Measurements from ENCODE around the gene SMPD4. TPM values are rescaled to one million over a fixed set of nuclear protein-coding genes. Genes with fewer than 3 reads are reported as not detected.
"Not testable (repeated sequence)": the region's sequence is repeated elsewhere in the genome, so short reads cannot be mapped to it uniquely, and the experiment has no call there.

Gene SMPD4
- total RNA-seq, 1 donor from 2014 or later: 18.1 TPM

GRCh38 chr2:130187268-130187667 lies 5.9 kb upstream of the SMPD4 start:
- no peak for DNase-seq

- no peak for DNase-seq
Measured at GRCh38 chr2:130186391-130186790, 5.0 kb upstream of the SMPD4 start.

- DNase-seq: no peak
Measured at GRCh38 chr2:130185896-130186295, 4.5 kb upstream of the SMPD4 start.

- no peak for DNase-seq
Measured at GRCh38 chr2:130185436-130185835, 4.0 kb upstream of the SMPD4 start.

GRCh38 chr2:130183512-130184373 lies 2.3 kb upstream of the SMPD4 start:
- DNase-seq: no peak

GRCh38 chr2:130182826-130183511 lies 1.6 kb upstream of the SMPD4 start:
- not testable (repeated sequence) for DNase-seq

GRCh38 chr2:130181880-130182682 lies 679 bp upstream of the SMPD4 start, which contains the start of gene MZT2B:
Gene MZT2B (plus strand): TSS chr2:130182262. CDS start chr2:130182283, 21 bp downstream.
- peak; percentile 75 for DNase-seq

GRCh38 chr2:130180404-130181324 lies 738 bp downstream of the SMPD4 start:
- DNase-seq: not testable (repeated sequence)

GRCh38 chr2:130174866-130175265 lies 6.5 kb downstream of the SMPD4 start:
- DNase-seq: not testable (repeated sequence)

GRCh38 chr2:130169896-130170295 lies 11.5 kb downstream of the SMPD4 start:
- DNase-seq: no peak

- DNase-seq: not testable (repeated sequence)
Measured at GRCh38 chr2:130169163-130169562, 12.2 kb downstream of the SMPD4 start.

- not testable (repeated sequence) for DNase-seq
Measured at GRCh38 chr2:130166611-130167010, 14.8 kb downstream of the SMPD4 start.

GRCh38 chr2:130165293-130166016 lies 15.9 kb downstream of the SMPD4 start:
- no peak for DNase-seq

- no peak for DNase-seq
Measured at GRCh38 chr2:130162968-130163367, 18.4 kb downstream of the SMPD4 start.

- not testable (repeated sequence) for DNase-seq
Measured at GRCh38 chr2:130162486-130162885, 18.9 kb downstream of the SMPD4 start.

- DNase-seq: not testable (repeated sequence)
Measured at GRCh38 chr2:130160838-130161705, 20.3 kb downstream of the SMPD4 start.

- DNase-seq: no peak
Measured at GRCh38 chr2:130160131-130160530, 21.3 kb downstream of the SMPD4 start.

- not testable (repeated sequence) for DNase-seq
Measured at GRCh38 chr2:130159376-130159775, 22.0 kb downstream of the SMPD4 start.

GRCh38 chr2:130158631-130159030 lies 22.8 kb downstream of the SMPD4 start:
- no peak for DNase-seq
